Subcutaneous adipose tissue (tissue), 4 donors: ENCODE data around the gene TMEM63B. TPM values are rescaled to one million over a fixed set of nuclear protein-coding genes. Genes with fewer than 3 reads are reported as not detected.

Experiments
- CTCF ChIP-seq: fragments of 450-650 bp; IDR thresholded peaks from one replicate; pipeline ENCODE4 v1.5.1; 2016; ENCODE audit warnings: low read depth, mild to moderate bottlenecking, control low read depth, antibody characterized with exemption, moderate library complexity
- total RNA-seq, 4 donors: library from RNA; depleted of rRNA; stranded (reverse); fragments of >200 nt; gene quantifications; one replicate each; pipeline ENCODE4 v1.1.0, GENCODE V29; 2016

The TMEM63B gene
- total RNA-seq, 4 donors from 2014 or later: 11.9 to 15.3 (median 14.9) TPM

GRCh38 chr6:44133003-44133931, 5.9 kb downstream of the TMEM63B start:
- no peak for TF ChIP-seq CTCF

- TF ChIP-seq CTCF: no peak
These were observed 6.8 kb downstream of the TMEM63B start for GRCh38 chr6:44133981-44134711.

- TF ChIP-seq CTCF: no peak
These were observed 7.9 kb downstream of the TMEM63B start for GRCh38 chr6:44135173-44135758.

GRCh38 chr6:44135875-44136274, 8.5 kb downstream of the TMEM63B start:
- TF ChIP-seq CTCF: no peak

GRCh38 chr6:44138717-44139350, 11.5 kb downstream of the TMEM63B start:
- no peak for TF ChIP-seq CTCF

- TF ChIP-seq CTCF: no peak
These were observed 12.0 kb downstream of the TMEM63B start for GRCh38 chr6:44139351-44139743.

- no peak for TF ChIP-seq CTCF
These were observed 15.5 kb downstream of the TMEM63B start for GRCh38 chr6:44142835-44143234.
